HepG2 (cell line): ENCODE results near the gene HAUS7. TPM values are rescaled to one million over a fixed set of nuclear protein-coding genes. Genes with fewer than 3 reads are reported as not detected.

Experiments used
- BCL6 ChIP-seq: IDR thresholded peaks from 2 replicates; pipeline ENCODE4 v1.6.1; 2016; ENCODE audit warnings: missing genetic modification reagents, missing compliant biosample characterization
- ETV5 ChIP-seq: IDR thresholded peaks from 2 replicates; pipeline ENCODE4 v1.6.1; 2018; ENCODE audit warnings: missing biosample characterization, missing genetic modification reagents, inconsistent platforms, borderline replicate concordance
- MAZ ChIP-seq, 2 experiments: sonication (generic) in 1 of 2; formaldehyde crosslinking in 1 of 2; IDR thresholded peaks; 2 replicates each; pipeline versions ENCODE4 v1.5.0 to v1.6.1; 2012 to 2020; ENCODE audit warnings: low read depth in 2 of 2, mild to moderate bottlenecking in 2 of 2, borderline replicate concordance in 1 of 2, improper control_type of control experiment in 1 of 2, low read length in 1 of 2, missing genetic modification reagents in 1 of 2, moderate library complexity in 1 of 2
- RARA ChIP-seq: IDR thresholded peaks from 2 replicates; pipeline ENCODE4 v1.6.1; 2016; ENCODE audit warnings: missing genetic modification reagents, missing compliant biosample characterization
- SNAPC2 ChIP-seq: sonication (generic); formaldehyde crosslinking; IDR thresholded peaks from 2 replicates; pipeline ENCODE4 v1.8.1; 2022; ENCODE audit warnings: mild to moderate bottlenecking, missing genetic modification reagents
- ZNF382 ChIP-seq: sonication (generic); formaldehyde crosslinking; IDR thresholded peaks from 2 replicates; pipeline ENCODE4 v1.5.0; 2020; ENCODE audit warnings: missing genetic modification reagents, mild to moderate bottlenecking, borderline replicate concordance
- ZNF746 ChIP-seq: sonication (generic); formaldehyde crosslinking; IDR thresholded peaks from 2 replicates; pipeline ENCODE4 v1.8.0; 2022; ENCODE audit warnings: mild to moderate bottlenecking, missing genetic modification reagents
- ZSCAN29 ChIP-seq: sonication (generic); formaldehyde crosslinking; conservative IDR thresholded peaks from 2 replicates; pipeline ENCODE4 v1.4.0; 2020; ENCODE audit warnings: mild to moderate bottlenecking, missing genetic modification reagents
- polyA plus RNA-seq, 8 experiments: library from polyadenylated mRNA; depleted of rRNA in 3 of 8; stranded (reverse) in 7 of 8; unstranded in 1 of 8; fragments of >200 nt; fragmentation: Illumina TruSeq in 4 of 8; extraction: Trizol in 4 of 8; gene quantifications; 2 replicates each; pipeline versions ENCODE4 v1.2.1 to v1.2.3, GENCODE V29; 2011 to 2016; ENCODE audit warnings: low read depth in 4 of 8, missing spikeins in 1 of 8, mixed read lengths in 1 of 8; ENCODE audit not compliant: insufficient read depth in 1 of 8
- total RNA-seq, 5 experiments: library from RNA; depleted of rRNA; stranded (reverse); fragments of >200 nt; fragmentation: Illumina TruSeq; extraction: Trizol; gene quantifications; 2 replicates each; pipeline ENCODE4 v1.2.3, GENCODE V29; 2016; ENCODE audit warnings: low read depth in 1 of 5
- TF ChIP-seq, protein P1 (sequence below): sonication (generic); formaldehyde crosslinking; IDR thresholded peaks from 2 replicates; pipeline ENCODE4 v1.5.0; 2020; ENCODE audit warnings: mild to moderate bottlenecking, missing genetic modification reagents, borderline replicate concordance
- TF ChIP-seq, protein P2 (sequence below): sonication (generic); formaldehyde crosslinking; IDR thresholded peaks from 2 replicates; pipeline ENCODE4 v1.4.0; 2020; ENCODE audit warnings: mild to moderate bottlenecking, missing genetic modification reagents
- TF ChIP-seq, protein P3 (sequence below): sonication (generic); formaldehyde crosslinking; IDR thresholded peaks from 2 replicates; pipeline ENCODE4 v1.9.0; 2022; ENCODE audit warnings: missing genetic modification reagents, mild to moderate bottlenecking, borderline replicate concordance
- TF ChIP-seq, protein P4 (sequence below): sonication (generic); IDR thresholded peaks from 2 replicates; pipeline ENCODE4 v1.6.1; 2016; ENCODE audit warnings: low read depth, borderline replicate concordance
- TF ChIP-seq, protein P5 (sequence below): sonication (generic); formaldehyde crosslinking; IDR thresholded peaks from 2 replicates; pipeline ENCODE4 v1.8.1; 2023; ENCODE audit warnings: mild to moderate bottlenecking, missing genetic modification reagents

The HAUS7 gene
- total and polyA plus RNA-seq, 2 of the 13 experiments (the other 11 are each of a cell fraction or from before 2014, with no cell fraction given), result 10.9 to 42.4 TPM

DNA sequence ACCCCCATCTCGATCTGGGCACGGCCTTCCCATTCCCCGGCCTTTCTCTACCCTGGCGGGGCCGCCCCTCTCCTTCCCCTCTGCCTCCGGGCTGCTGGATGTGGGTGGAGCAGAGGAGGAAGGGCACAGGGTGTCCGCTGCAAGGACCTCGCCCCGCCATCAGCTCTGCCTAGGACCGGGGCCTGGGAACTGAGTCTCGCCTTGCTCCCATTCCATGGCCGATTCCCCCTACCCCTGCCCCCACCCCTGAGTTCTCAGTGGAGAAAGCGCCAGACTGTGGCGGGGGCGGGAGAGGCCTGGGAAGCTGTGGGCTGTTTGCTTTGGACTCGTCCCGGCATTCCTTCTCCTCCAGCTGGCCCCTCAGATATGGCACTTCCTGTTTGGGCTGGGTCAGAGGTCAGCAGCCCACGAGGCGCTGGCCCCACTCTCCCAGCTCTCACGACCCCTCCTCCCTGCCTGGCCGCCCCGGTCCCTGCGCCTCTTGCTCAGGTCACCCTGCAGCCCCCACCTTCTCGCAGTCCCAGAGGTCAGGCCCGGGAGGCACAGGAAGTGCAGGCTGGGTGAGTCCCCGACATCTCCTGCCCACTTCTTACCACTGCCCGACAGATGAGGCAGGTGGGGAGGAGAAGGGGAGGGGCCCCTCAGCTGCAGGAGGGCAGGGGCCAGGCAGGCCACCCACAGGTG lies 18.0 kb upstream of the HAUS7 start (continued):
- TF ChIP-seq ZSCAN29 (CRISPR knock-in tag), result no peak
- TF ChIP-seq RARA (CRISPR knock-in tag), result peak; percentile 69
- TF ChIP-seq, protein P1, sequence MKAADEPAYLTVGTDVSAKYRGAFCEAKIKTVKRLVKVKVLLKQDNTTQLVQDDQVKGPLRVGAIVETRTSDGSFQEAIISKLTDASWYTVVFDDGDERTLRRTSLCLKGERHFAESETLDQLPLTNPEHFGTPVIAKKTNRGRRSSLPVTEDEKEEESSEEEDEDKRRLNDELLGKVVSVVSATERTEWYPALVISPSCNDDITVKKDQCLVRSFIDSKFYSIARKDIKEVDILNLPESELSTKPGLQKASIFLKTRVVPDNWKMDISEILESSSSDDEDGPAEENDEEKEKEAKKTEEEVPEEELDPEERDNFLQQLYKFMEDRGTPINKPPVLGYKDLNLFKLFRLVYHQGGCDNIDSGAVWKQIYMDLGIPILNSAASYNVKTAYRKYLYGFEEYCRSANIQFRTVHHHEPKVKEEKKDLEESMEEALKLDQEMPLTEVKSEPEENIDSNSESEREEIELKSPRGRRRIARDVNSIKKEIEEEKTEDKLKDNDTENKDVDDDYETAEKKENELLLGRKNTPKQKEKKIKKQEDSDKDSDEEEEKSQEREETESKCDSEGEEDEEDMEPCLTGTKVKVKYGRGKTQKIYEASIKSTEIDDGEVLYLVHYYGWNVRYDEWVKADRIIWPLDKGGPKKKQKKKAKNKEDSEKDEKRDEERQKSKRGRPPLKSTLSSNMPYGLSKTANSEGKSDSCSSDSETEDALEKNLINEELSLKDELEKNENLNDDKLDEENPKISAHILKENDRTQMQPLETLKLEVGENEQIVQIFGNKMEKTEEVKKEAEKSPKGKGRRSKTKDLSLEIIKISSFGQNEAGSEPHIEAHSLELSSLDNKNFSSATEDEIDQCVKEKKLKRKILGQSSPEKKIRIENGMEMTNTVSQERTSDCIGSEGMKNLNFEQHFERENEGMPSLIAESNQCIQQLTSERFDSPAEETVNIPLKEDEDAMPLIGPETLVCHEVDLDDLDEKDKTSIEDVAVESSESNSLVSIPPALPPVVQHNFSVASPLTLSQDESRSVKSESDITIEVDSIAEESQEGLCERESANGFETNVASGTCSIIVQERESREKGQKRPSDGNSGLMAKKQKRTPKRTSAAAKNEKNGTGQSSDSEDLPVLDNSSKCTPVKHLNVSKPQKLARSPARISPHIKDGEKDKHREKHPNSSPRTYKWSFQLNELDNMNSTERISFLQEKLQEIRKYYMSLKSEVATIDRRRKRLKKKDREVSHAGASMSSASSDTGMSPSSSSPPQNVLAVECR (CRISPR knock-in tag), result peak; percentile 56; the same call in 1 of the 2 replicates
- TF ChIP-seq, protein P2, sequence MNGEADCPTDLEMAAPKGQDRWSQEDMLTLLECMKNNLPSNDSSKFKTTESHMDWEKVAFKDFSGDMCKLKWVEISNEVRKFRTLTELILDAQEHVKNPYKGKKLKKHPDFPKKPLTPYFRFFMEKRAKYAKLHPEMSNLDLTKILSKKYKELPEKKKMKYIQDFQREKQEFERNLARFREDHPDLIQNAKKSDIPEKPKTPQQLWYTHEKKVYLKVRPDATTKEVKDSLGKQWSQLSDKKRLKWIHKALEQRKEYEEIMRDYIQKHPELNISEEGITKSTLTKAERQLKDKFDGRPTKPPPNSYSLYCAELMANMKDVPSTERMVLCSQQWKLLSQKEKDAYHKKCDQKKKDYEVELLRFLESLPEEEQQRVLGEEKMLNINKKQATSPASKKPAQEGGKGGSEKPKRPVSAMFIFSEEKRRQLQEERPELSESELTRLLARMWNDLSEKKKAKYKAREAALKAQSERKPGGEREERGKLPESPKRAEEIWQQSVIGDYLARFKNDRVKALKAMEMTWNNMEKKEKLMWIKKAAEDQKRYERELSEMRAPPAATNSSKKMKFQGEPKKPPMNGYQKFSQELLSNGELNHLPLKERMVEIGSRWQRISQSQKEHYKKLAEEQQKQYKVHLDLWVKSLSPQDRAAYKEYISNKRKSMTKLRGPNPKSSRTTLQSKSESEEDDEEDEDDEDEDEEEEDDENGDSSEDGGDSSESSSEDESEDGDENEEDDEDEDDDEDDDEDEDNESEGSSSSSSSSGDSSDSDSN (CRISPR knock-in tag), result peak; percentile 31
- peak; percentile 81 for TF ChIP-seq ETV5 (CRISPR knock-in tag)
- TF ChIP-seq, protein P3, sequence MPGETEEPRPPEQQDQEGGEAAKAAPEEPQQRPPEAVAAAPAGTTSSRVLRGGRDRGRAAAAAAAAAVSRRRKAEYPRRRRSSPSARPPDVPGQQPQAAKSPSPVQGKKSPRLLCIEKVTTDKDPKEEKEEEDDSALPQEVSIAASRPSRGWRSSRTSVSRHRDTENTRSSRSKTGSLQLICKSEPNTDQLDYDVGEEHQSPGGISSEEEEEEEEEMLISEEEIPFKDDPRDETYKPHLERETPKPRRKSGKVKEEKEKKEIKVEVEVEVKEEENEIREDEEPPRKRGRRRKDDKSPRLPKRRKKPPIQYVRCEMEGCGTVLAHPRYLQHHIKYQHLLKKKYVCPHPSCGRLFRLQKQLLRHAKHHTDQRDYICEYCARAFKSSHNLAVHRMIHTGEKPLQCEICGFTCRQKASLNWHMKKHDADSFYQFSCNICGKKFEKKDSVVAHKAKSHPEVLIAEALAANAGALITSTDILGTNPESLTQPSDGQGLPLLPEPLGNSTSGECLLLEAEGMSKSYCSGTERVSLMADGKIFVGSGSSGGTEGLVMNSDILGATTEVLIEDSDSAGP (CRISPR knock-in tag), result peak; percentile 34; the same call in 1 of the 2 replicates
- 0 out of 2 replicates have a peak, but pooled peaks have one; percentile 40 for TF ChIP-seq SNAPC2 (CRISPR knock-in tag)
- TF ChIP-seq ZNF382 (CRISPR knock-in tag), result no peak
- TF ChIP-seq MAZ (IDR thresholded peaks at IDR 0.05; ENCODE audit: borderline replicate concordance, low read depth, low read length), result no peak
- TF ChIP-seq MAZ (CRISPR knock-in tag; IDR thresholded peaks at IDR 0.05; ENCODE audit: low read depth), result peak; percentile 66; the same call in 1 of the 2 replicates
- TF ChIP-seq, protein P4, sequence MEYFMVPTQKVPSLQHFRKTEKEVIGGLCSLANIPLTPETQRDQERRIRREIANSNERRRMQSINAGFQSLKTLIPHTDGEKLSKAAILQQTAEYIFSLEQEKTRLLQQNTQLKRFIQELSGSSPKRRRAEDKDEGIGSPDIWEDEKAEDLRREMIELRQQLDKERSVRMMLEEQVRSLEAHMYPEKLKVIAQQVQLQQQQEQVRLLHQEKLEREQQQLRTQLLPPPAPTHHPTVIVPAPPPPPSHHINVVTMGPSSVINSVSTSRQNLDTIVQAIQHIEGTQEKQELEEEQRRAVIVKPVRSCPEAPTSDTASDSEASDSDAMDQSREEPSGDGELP, result peak; percentile 88
- TF ChIP-seq BCL6 (CRISPR knock-in tag), result peak; percentile 65; the same call in 1 of the 2 replicates
- peak; percentile 40; the same call in 1 of the 2 replicates for TF ChIP-seq ZNF746 (CRISPR knock-in tag)
- TF ChIP-seq, protein P5, sequence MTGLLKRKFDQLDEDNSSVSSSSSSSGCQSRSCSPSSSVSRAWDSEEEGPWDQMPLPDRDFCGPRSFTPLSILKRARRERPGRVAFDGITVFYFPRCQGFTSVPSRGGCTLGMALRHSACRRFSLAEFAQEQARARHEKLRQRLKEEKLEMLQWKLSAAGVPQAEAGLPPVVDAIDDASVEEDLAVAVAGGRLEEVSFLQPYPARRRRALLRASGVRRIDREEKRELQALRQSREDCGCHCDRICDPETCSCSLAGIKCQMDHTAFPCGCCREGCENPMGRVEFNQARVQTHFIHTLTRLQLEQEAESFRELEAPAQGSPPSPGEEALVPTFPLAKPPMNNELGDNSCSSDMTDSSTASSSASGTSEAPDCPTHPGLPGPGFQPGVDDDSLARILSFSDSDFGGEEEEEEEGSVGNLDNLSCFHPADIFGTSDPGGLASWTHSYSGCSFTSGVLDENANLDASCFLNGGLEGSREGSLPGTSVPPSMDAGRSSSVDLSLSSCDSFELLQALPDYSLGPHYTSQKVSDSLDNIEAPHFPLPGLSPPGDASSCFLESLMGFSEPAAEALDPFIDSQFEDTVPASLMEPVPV, result 0 out of 2 replicates have a peak, but pooled peaks have one; percentile 49
